HG03139 (cell line): ENCODE results near the gene LCLAT1.
"Not testable (repeated sequence)": the region's sequence is repeated elsewhere in the genome, so short reads cannot be mapped to it uniquely, and the experiment has no call there.

Experiments
- ATAC-seq: cut with Tn5 transposase; IDR thresholded peaks from one replicate; pipeline ENCODE4 v1.9.1; 2021; ENCODE audit not compliant: unreplicated experiment

Gene LCLAT1

DNA sequence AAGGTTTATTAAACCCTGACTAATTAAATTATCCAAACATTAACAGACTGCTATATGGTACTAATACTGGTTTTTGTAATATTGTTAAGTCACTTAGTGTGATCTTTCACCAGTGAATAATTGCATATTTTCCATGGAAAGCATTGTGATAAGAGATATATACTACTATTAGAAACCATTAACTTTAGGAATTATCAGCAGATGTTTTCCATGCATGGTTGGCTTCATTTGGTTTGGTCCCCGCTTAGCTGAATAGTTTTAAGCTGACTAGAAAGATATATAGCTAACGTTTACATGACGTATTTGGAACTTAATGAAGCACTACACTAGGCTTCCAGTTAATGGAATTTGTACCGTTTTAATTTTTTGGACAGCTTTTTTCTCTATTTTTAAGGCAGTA, 37.9 kb downstream of the LCLAT1 start:
- ATAC-seq: no peak

DNA sequence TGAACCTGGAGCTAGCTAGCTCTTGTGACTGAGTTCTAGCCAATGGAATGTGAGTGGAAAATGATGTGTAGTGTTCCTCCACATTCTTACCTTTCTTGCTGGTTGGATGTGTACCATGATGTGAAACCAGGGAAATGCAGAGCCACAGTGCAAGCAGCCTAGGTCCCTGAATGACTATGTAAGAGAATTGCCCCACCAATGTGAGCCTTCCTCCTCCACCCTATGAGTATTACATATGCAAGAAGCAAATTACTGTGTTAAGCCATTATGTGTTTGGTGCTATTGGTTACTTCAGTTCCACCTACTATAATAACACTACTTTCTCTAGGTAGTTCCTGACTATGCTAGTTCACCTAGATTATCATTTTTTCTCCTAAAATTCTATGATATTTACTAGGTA, 39.6 kb downstream of the LCLAT1 start:
- no peak for ATAC-seq

DNA sequence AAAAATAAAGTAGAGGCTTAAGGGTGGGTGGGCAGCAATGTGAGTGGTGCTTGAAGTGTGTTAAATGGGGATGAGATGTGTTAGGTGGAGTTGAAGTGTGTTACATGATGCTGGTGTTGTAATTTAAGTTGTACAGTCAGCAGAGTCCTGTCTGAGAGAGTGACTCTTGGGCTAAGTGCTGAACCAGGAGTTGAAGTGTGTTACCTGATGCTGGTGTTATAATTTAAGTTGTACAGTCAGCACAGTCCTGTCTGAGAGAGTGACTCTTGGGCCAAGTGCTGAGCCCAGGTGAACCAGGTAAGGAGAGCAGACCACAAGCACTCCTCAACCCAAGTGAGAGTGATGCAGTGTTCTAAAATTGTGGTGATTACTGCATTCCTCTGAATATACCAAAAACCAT, 40.6 kb downstream of the LCLAT1 start:
- ATAC-seq: no peak

DNA sequence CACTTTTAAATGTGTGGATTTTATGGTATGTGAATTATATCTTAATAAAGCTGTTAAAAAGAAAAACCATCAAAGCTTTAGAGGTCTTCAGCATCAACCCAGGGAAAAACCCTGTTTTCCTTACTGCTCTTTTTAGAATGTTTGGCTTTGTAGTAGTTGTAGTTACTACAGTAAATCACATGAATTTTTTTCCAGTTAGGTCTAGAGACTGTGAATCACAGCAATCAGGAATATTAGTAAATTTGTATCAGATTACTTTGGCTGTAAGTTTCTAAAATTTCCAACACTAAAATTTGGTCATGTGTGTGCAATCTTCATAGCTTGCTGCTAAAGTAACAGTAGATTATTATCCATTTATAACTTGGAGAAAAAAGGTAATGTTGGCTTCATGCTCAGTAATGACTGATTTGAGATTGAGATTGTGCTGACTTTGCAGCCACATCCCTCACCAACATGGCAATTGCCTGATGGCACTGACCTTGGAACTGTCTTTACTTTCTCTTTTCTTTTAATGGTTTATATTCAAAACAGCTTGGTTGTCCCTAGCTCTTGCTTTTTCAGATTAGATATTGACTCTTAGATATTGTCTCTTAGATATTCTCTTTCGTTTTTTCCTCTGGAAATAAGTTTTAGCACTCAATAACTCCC, 41.1 kb downstream of the LCLAT1 start:
- no peak for ATAC-seq

DNA sequence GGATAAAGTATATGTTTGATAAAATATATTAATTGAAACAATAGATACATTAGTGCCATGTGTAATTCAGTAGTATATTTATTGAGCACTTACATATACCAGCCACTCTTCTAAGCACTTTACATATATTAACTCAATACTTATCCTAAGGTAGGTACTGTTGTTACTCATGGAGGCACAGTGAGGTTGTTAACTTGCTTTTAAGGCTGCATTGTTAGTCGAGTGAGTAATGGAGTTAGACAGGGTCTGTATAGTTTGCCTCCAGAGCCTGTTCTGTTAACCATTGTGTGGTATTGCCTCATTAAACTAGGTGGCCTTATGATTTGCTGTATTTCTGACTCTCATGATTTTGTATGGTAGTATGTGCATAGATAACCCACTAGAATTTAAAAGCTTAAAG, 44.2 kb downstream of the LCLAT1 start:
- no peak for ATAC-seq

DNA sequence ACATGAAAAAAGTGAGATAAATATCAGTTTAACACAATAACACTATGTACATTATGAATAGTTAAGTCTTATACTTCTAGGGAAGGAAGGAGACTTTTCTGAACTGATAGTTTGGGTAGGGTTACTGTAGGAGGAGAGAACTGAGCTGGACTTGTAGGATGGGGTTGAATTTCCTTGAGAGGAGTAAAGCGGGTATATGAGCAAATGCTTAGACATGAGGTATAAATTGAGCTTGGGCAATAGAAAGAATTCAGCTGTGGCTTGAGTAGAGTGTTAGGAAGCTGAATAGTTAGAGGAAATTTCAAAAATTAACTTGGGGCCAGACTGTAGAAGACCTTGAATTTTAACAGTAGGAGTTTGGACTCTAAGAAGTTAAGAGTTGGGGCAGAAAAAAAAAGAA, 45.1 kb downstream of the LCLAT1 start:
- no peak for ATAC-seq

DNA sequence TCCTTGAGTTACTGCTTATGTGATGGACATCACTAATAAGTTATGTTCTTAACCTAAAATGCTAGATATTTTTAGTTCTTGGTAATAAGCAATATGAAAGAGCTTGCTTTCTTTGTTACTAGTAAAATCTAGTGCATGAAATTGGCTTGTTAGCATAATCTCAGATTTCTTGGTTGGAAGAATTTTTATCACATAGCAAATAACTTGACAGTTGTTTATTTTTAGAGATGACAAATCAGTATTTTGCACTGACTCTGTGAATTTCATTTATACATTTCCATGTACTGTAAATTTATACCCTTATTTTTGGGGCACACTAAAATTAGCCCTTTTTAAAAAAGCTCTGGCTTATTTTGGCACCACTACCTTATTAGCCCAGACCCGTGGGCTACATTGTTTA, 45.6 kb downstream of the LCLAT1 start:
- no peak for ATAC-seq

DNA sequence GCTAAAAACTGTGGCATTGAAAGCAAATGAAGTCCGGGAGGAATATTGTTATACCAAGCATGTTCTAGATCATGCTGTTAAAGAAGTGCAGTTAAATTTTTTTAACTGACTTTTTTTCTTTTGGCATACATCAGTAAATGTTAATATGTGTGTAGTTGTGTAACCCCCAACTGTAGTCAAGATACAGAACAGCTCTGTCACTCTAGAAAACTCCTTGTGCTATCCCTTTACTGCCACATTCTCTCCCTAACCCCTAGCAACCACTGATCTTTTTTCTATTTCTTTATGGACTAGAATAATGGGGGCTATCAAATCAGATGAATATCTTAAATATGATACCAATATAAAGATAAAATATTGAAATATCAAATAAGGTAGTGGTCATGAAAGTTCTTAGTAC, 46.4 kb downstream of the LCLAT1 start:
- ATAC-seq: no peak

DNA sequence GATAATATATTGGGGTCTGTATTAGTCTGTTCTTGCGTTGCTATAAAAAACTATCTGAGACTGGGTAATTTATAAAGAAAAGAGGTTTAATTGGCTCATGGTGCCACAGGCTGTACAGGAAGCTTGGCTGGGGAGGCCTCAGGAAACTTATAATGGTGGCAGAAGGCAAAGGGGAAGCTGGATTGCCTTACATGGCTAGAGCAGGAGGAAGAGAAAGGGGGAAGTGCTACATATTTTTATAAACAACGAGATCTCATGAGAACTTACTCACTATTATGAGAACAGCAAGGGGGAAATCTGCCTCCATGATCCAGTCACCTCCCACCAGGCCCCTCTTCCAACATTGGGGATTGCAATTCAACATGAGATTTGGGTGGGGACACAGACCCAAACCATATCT, 48.9 kb downstream of the LCLAT1 start:
- ATAC-seq: not testable (repeated sequence)

DNA sequence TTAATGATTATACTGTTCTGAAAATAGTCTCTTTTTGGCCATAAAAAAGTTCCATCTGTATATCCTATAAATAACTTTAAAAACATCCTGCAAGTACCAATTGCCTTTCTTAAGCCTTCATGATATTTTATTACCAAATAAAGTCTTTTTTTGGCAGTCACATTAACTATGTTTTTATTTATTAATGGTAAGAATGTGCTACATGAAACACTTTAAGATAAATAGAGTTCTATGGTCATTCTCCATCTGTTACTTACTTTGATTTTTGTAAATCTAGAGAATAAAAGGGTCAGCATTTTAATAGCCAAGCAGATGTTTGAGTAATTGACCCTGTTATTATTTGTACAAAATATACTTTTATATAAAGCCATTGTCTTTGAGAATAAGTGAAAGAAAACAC, 52.6 kb downstream of the LCLAT1 start:
- no peak for ATAC-seq

DNA sequence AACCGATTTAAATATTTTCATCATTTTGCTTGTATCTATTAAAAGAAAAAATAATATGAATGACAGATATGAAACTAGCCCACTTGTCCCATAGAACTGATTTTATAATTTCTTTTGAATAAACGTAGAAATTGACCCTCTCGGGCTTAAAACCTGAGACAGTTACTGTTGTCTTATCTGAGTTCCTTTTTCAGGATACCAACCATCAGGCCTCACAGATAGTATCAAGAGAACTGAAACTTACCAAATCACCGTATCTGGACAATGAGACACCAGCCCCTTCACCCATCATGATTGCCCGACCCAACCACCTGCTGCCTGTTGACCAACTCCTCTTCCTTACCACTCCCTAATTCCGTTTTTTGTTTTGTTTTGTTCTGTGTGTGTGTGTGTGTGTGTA, 53.7 kb downstream of the LCLAT1 start:
- ATAC-seq: no peak

DNA sequence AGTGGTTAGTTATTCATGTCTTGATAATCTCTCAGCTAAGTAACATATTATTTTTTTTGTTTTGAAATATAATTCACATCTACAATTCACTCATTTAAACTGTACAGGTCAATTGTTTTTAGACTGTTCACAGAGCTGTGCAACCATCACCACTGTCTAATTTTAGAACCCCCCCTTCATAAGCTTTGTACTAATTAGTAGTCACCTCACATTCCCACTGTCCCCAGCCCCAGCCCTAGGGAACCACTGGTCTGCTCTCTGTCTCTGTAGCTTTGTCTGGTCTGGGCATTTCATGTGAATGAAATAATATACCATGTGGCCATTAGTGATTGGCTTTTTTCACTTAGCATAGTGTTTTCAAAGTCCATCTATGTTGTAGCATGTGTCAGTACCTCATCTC, 55.3 kb downstream of the LCLAT1 start:
- no peak for ATAC-seq

DNA sequence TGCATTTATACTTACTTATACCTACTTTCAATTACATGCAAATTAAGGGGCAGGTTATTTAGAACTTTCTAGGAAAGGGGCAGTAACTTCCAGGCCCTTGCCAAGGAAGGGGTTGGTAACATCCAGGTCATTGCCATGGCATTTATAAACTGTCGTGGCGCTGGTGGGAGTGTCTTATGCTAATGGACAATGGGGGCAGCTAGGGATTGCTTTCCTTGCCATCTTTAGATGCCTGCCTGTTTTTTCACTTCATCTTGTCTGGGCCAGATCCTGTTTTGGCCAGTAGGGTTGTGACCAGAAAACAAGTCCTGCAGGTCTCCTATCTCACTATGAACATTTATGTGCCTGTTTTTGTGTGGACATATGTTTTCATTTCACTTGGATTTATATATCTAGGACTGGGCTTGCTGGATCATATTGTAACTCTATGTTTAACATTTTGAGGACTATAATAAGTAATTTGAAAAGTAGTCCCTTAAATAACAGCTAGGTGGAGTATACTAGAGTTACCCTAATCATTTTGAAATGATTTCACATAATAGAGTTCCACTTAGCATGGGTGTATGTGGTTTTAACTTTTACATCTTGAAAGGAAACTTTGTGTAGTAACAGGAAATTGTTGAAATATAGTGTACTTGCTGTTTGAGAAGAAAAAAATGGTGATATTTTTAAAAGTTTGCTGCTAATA, 56.1 kb downstream of the LCLAT1 start:
- no peak for ATAC-seq

DNA sequence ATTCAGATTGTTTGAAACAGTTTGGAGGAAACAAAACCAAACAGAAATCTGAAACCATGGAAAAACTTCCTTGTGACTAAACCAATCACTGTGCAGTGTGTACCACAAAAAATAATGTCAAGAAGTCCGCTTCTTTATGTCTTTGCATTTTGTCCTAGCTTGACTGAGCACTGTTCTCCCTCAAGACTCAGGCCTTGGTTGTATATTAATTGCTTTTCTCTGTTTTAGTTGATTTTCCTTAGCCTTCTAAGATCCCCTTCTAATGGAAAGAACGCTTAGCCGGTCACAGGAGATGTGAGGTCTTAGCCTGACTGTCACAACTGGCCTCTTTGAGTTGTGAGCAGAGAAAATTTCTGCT, 56.6 kb downstream of the LCLAT1 start:
- ATAC-seq: no peak

DNA sequence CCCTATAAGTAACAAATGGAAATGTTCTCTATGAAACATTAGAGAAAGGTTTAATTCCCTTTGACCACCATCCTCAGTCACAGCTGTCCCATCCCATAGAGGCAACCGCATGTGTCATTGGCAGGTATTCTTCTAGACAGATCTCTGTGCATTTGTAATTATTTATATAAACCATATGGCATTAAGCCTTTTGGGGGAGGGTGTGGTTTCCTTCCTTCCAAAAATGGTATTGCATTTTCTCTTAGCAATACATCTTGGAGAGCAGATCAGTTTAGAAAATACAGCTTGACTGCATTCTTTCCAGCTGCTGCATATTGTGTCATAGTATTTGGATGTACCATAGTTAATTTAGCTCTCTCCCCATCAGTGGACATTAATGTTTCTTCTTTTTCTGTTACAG, 57.7 kb downstream of the LCLAT1 start:
- ATAC-seq: no peak

DNA sequence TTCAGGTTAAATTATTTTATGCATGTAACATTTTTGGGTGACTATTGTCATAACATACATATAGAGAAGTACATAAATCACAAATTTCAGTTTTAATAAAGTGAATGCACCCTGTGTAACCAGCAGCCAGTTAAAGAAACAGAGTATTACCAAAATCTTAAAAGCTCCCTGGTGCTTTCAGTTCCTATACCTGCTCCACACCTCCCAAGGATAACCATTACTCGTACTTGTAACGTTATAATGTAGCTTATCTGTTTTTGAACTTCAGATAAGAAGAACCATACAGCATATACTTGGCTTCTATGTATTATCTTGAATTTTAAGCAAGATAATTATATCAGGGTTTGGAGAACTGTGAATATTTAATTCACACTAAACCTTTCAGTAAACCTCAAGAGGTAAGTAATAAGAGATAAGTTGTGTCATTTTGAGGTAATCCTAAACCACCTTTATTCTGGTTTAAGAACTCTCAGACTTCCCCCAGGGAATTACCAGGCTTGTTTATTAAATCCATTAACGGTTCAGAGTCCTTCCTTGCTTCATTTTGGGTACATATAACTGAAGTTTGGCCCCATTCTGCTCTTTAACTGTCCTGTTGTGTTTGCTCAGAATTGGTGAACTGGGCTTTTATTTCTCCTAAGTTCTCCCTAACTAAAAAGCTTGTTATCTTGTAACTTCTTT, 58.6 kb downstream of the LCLAT1 start:
- no peak for ATAC-seq

DNA sequence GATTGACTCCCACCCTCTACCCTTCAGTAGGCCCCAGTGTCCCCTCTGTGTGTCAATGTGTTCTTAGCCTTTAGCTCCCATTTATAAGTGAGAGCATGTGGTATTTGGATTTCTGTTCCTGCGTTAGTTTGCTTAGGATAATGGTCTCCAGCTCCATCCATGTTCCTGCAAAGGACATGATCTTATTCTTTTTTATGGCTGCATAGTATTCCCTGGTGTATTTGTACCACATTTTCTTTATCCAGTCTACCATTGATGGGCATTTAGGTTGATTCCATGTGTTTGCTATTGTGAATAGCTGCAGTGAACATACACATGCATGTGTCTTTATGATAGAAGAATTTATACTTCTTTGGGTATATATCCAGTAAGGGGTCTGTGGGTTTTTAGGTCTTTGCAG, 60.4 kb downstream of the LCLAT1 start:
- ATAC-seq: not testable (repeated sequence)

DNA sequence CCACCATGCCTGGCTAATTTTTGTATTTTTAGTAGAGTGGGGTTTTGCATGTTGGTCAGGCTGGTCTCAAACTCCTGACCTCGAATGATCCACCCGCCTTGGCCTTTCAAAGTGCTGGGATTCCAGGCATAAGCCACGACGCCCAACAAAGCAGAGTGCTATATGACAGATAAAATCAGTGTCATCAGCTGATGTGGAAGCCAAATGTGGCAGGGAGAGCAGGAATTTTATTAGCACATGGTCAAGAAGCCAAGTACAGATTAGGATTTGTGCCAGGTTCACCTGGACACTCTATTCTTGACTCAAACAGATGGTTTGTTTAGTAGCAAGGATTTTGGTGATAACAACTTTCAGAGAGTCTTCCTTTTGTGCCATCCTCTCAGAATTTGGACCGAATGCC, 62.7 kb downstream of the LCLAT1 start:
- ATAC-seq: no peak

DNA sequence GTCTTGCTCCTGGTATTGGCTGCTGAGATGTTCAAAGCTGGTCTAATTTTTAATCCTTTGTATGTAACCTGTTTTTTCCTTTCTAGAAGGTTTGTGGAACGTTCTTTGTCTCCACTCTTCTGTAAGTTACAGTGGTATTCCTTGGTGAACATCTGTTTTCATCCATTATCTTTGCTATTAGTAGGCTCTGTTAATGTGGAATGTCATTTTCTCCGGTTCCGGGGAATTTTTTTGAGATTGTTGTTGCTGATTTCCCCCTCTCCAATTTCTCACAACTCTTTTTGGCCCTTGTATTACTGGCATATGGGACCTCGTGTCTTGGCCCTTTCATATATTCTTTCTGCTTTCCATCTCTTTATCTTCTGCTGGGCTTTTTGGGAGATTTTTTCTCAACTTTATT, 63.4 kb downstream of the LCLAT1 start:
- ATAC-seq: no peak

DNA sequence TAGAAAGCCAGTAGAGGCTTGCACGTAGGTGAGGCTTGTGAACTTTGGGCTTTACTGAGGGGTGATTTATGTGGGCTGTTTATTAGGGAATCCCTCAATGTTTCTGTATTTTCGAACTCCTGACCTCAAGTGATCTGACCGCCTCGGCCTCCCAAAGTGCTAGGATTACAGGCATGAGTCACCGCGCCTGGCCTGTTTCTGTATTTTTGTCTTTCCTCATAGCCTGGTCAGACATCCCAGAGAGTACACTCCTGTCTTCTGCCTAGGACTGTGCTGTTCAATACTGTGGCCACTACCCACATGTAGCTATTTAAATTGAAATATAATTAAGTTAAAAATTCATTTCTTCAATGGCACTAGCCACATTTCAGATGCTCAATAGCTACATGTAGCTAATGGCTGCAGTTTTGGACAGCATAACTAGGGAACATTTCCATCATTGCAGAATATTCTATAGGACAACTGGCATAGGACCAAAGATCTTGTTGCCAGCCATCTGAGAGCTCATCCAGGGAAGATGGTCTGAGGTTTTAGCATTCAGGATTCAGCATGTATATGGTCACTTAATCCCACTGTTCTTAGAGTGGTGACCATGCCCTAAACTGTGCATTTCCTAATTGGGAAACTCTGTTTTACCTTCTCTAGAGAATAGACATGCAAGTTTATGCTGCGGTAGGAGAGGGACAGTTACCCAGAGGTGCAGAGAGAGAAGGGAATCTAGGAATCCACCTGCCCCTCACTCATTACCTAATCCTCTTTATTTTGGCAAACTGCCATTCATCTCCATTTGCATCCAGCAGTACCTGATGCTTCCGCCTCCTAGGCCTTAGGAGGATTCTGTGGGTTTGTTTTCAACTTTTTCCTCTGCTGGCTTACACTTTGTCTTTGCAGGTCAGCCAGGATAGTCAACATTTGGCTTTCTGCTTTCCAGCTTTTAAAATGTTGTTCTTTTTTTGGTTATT, 64.4 kb downstream of the LCLAT1 start:
- ATAC-seq: no peak

DNA sequence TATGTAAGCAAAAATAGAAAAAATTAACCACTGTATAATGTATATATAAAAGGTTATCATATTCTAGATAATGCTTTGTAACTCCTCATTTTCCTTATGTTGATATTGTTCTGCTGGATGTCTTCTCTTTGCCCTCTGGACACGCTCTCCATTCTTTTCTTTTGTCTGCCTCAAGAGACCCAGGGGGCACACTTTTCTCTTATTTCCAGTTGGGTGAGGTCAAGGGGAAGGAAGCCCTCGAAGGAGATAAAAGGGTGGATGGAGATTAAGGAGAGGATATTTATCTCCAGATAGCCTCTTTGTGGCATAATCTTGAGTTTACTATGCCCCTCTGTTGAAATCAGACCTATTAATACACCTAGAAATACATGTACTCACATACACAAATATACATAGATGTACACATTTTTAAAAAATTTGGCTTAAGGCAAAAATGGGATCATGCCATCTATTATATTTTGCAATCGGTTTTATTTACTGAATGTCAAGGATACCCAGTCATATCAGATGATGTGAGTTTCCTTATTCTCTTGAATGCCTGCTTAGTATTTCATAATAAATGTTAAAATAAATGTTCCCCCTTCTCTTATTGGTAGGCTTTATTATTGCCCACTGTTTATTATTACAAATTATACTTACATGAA, 65.3 kb downstream of the LCLAT1 start:
- no peak for ATAC-seq
